GM21737 (cell line): ENCODE results near the gene CD4.

Source experiments
- ATAC-seq: cut with Tn5 transposase; IDR thresholded peaks from one replicate; pipeline ENCODE4 v1.9.1; 2021; ENCODE audit warnings: mild to moderate bottlenecking, moderate library complexity; ENCODE audit not compliant: unreplicated experiment

The CD4 gene

DNA sequence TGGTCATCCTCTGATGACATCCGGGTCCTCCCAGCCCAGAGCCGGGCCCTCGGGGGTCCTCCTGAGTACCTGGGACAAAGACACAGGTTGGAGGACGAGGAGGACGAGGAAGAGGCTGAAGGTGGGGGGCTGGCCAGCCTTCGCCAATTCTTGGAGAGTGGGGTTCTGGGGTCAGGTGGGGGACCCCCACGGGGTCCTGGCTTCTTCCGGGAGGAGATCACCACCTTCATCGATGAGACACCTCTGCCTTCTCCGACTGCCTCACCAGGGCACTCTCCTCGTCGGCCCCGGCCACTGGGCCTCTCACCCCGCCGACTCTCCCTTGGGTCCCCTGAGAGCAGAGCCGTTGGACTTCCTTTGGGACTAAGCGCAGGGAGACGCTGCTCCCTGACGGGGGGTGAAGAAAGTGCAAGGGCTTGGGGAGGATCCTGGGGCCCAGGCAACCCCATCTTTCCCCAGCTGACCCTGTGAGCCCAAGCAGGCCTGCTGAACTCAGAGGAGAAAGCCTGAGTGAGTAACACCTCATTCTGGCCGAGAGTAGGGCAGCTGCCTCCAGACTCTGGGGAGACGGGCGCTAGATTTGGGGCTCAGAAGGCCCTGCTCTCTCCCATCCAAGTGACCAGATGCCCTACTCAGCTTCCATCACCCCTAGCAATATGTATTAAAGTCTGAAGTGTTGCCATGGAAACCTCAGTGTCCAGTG, 37.6 kb downstream of the CD4 start:
- no peak for ATAC-seq

DNA sequence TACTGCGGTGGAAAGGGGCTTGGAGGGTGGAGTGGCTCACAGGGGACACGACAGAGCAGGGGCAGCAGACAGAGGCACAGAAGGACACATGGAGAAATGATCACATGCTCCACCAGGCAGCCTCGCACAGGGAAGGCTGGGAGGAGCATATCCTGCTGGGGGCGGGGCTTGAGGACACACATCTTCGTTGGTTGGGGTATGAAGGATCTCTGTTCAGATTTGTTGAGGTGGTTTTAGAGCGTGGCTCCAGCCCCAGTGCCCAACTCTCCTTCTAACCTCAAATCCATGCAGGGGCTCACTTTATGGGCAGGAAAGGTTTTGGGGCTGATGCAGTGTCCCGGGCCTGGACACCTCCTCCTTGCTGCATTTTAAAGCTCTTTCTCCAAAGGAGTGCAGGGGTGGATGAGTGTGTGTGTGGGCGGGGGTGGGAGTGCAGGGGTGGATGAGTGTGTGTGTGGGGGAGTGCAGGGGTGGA, 38.1 kb downstream of the CD4 start:
- no peak for ATAC-seq

DNA sequence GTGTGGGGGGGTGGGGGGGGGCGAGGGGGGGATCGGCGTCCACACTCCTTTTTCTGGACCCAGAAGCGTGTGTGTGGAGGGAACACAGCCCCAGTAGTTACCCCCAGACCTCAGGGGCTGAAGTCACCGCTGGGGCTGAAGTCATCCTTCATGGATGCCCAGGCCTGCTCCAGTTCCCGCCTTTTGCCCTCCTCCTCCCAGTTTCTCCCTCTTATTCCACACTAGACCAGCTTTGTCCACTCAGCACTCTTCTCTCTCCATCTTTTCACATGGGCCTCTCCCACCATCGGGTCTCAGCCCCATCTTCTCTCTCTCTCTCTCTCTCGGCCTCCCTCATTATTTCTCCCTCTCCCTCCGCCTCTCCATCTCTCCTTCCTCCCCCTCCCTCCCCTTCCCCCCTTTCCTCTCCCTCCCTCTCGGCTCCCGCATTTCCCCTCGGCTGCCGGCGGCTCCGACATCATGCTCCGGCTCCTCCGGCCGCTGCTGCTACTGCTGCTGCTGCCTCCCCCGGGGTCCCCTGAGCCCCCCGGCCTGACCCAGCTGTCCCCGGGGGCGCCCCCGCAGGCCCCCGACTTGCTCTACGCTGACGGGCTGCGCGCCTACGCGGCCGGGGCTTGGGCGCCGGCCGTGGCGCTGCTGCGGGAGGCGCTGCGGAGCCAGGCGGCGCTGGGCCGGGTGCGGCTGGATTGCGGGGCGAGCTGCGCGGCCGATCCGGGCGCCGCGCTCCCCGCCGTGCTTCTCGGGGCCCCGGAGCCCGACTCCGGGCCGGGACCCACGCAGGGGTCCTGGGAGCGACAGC, 38.9 kb downstream of the CD4 start, which contains the start of gene P3H3:
P3H3 (plus strand) TSS at position 426 of the 799 bp plus-strand sequence; CDS start at position 460, 34 bp downstream.
- no peak for ATAC-seq

DNA sequence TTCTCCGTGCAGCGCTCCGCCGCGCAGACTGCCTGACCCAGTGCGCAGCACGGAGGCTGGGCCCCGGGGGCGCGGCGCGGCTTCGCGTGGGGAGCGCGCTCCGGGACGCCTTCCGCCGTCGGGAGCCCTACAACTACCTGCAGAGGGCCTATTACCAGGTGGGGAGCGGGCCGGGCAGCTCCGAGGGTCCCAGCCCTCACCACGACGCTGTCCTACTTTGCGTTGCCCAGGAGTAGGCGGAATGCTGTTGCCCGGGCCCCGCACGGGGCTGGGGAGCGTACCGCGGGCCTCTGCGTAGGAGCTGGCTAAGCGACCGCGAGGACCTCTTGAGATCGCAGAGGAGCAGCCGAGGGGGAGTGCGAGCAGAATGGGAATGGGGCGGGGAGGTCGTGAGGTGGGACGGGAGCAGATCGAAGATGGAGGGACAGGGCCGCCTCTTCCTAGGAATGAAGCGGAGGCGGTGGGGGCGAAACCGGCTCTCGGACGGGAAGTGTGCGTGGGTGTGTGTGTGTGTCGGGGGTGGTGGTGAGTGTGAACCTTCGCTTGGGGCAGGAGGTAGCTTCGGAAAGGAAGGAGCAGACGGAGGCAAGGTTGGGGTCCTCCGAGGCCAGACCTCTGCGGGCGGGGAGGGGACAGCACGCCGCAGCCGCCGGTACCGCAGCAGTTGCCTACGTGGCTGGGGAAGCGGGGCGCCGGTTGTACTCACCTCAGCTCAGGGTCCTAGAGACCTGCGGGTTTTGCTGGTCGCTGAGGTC, 39.6 kb downstream of the CD4 start:
- ATAC-seq: no peak

DNA sequence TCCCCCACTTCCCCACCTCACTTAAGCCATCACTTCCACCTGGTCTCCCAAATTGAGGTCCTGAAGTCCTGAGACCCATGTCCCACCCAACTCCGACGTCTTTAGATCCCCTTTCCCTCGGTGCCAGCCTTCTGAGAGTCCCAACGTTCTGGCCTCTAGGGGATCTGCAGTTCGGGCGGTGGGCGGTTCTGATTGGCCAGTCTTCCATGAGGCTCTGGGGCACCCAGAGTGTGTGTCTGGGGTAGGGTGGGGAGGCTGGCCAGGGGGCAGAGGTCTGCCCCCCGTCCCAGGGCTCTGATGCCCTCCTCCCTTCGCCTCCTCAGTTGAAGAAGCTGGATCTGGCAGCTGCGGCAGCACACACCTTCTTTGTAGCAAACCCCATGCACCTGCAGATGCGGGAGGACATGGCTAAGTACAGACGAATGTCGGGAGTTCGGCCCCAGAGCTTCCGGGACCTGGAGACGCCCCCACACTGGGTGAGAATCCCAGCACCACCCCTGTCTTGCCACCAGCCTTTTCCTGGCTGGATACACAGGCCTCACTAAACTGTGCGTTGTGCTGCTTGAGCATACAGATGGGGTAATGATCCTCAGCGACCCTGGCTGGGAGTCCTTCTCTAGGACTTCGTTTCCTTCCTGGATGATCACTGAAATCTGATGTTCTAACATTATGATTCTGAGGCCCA, 40.4 kb downstream of the CD4 start:
- ATAC-seq: no peak

DNA sequence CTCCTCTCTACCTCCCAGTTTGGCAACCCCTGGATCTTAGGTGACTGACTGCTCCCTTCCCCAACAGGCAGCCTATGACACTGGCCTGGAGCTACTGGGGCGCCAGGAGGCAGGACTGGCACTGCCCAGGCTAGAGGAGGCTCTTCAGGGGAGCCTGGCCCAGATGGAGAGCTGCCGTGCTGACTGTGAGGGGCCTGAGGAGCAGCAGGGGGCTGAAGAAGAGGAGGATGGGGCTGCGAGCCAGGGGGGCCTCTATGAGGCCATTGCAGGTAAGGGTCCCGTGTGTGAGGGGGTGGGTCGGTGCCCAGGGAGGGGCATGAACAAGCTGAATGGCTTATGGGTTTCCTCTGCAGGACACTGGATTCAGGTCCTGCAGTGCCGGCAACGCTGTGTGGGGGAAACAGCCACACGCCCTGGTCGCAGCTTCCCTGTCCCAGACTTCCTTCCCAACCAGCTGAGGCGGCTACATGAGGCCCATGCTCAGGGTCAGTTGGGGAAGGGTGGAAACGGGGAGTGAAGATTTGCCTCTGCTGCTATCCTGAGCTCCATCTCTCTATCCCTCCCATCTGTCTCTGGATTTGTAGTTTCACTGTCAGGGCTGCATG, 41.1 kb downstream of the CD4 start:
- ATAC-seq: no peak

DNA sequence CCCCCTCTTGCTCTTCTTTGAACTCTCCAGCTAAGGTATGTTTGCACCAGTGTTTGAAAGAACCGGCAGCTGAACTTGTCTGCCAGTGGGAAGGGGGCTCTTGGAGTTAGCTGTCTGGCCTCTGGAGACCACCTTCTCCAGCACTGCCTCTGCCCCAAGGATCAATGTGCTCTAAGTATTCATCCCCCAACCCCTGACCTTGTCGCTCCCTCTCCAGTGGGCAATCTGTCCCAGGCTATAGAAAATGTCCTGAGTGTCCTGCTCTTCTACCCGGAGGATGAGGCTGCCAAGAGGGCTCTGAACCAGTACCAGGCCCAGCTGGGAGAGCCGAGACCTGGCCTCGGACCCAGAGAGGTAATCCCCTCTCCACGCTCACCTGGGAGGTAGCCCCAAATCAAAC, 41.7 kb downstream of the CD4 start:
- no peak for ATAC-seq

DNA sequence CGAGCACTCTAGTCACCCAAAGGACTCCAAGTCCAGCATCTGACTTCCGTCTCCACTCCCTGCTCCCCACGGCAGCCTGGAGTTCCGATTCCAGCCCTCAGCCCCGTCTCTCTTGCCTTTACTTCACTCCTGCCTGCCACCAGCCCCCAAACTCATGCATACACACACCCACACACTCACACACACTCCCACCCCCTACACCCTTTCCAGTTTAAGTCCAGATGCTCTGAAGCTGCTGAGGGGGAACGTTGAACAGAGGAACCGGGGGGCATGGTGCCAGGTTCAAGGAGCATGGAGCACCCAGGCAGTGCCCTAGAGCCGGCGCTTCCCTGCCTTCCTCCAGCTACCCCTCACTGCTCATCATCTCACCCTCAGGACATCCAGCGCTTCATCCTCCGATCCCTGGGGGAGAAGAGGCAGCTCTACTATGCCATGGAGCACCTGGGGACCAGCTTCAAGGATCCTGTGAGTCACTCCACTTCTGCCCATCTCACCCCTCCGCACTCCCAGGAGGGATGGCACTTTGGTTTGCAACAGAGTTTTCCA, 42.2 kb downstream of the CD4 start:
- no peak for ATAC-seq

DNA sequence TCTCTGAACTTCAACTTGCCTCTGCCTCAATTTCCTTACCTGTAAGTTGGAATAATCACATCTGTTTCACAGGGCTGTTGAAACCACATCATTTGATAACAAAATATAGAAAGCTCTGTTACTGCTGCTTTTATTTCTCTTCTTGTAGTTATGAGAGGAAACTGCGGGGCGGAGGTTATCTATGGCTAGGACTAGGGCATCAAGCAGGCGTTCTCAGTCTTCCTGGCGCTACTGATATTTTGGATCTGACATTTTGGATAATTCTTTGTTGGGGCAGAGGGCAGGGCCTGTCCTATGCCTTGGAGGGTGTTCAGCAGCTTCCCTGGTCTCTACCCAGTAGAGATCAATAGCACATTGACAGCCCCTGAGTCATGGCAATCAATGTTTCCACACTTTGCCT, 42.8 kb downstream of the CD4 start:
- no peak for ATAC-seq

DNA sequence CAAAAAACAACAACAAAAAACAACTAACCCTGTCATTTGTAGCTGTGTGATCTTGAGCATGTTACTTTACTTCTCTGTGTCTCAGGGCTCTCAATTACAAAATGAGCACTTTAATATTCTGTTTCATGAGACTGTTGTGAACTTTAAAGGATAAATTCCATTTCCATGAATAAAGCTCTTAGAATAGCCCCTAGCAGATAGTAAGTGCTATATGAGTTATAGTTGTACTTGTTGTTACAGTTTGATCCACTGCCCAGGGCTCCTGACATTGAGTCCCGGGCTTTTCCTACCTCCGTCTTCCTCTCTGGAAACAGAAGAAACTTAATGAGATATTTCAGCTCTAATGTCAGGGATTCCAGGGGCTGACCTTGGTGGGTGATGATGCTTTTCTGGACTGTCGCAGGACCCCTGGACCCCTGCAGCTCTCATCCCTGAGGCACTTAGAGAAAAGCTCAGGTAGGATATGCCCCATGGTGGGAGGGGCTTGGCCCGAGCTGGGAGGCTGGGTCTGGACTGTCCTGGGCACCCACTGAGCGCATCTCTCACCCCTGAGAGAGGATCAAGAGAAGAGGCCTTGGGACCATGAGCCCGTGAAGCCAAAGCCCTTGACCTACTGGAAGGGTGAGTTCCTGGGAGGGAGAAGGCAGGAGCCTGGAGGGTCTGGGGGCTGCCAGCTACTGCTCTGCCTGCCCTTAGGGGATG, 44.0 kb downstream of the CD4 start:
- ATAC-seq: no peak

DNA sequence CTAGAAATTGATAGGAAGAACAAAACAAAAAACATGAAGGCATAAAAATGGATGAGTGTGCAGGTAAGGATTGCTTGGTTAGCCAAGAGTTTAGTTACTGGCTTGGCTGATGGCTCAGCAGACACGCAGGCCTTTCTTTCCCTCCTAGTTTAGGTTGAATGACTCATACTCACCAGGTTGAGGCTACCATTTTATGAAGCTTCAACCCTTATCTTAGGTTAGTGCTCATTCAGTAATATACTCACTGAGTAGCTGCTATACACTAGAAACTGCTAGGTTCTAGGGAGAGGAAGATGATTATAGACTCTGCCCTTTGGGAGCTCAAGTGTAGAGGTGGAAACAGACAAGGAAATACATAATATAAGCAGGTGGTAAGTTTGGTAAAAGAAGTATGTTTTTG, 44.9 kb downstream of the CD4 start:
- ATAC-seq: no peak

DNA sequence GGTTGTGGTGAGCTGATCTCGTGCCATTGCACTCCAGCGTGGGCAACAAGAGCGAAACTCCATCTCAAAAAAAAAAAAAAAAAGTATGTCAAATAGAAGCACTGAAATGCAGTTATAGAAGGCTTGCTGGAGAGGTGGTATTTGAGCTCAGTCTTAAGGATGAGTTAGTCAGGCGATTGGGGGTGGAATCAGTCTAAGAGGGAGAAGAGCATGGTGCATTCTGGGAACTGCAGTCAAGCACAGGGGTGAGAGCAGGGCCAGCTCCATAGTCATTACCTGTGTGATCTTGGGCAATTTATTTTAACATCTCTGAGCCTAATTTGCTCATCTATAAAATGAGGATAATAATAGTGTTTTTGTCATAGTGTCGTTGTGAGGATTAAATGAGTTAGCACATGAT, 45.5 kb downstream of the CD4 start:
- no peak for ATAC-seq

DNA sequence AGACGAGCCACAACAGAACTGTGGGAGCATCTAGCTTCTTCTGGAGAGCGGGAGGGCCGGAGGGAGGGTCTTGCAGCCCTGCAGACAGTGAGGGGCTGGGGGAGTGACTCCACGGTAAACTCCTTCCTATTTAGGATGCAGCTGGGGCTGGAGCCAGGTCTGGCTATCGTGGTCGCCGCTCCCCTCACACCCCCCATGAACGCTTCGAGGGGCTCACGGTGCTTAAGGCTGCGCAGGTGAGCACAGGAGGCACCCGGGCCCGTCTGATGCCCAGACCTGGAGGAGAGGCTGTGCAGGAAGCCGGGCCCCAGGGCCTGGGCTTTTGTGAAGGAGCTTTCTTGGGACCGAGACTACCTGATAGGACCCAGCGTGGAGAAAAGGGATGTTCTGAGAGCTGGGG, 47.5 kb downstream of the CD4 start:
- ATAC-seq: no peak

DNA sequence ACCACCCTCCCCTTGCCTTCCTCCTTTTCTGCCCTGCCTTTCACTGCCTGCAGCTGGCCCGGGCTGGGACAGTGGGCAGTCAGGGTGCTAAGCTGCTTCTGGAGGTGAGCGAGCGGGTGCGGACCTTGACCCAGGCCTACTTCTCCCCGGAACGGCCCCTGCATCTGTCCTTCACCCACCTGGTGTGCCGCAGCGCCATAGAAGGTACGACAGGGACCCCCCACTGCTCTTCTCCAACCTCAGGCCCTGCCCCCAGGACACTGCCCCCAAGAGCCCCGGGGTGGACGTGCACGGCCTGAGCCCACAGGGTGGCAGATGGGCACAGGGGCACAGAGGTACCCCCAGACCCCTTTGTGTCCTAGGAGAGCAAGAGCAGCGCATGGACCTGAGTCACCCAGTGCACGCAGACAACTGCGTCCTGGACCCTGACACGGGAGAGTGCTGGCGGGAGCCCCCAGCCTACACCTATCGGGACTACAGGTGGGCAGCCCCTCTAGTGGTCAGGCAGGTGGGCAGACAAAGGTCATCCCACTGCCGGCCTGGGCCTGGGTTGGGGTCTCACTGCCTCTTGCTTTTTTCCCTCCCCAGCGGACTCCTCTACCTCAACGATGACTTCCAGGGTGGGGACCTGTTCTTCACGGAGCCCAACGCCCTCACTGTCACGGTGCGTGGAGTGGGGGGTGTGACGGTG, 48.2 kb downstream of the CD4 start:
- ATAC-seq: no peak

DNA sequence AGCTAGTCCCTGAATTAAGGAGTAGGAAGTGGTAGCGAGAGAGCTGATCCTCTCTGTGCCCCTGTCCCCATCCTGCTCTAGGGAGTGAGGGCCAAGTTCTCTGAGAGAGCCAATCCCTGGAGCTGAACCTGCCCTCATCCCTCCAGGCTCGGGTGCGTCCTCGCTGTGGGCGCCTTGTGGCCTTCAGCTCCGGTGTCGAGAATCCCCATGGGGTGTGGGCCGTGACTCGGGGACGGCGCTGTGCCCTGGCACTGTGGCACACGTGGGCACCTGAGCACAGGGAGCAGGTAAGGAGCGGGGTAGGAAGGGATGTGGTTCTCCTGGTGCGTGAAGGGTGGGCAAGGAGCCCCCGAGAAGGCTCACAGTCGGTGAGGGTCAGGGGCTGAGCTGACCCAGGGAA, 49.5 kb downstream of the CD4 start:
- ATAC-seq: no peak

DNA sequence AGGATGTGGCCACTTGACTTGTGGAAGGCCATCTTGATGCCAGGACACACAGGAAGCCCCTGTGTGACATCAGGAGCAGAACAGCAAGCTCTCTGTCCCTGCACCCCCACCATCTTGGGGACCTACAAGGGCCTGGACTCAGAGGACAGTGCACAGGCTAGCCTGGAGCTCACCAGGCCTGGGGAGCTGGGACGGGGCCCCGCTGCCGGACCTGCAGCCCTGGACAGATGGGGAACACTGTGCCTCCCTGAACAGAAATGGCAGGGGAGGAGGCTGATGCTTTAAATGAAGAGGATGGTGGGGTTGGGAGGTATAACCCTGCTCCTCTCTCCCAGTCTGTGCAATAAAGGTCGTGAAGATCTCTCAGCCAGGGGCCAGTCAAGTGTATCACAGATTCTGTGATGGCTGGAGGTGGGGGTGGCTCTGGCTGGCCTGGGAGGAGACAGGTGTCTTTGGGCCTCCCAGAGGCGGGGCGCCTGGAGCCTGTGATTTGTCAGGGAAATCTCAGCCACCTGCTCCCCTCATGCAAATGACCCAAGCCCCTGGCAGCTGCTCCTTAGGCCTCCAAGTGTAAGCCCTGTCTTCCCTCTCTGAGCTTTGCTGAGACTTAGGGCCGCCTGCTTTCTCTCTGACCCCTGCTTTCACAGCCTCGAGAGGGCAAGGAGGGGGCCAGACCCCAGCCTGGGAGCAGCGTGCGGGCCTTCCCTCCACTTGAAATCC, 50.3 kb downstream of the CD4 start:
- peak; percentile 62 for ATAC-seq

DNA sequence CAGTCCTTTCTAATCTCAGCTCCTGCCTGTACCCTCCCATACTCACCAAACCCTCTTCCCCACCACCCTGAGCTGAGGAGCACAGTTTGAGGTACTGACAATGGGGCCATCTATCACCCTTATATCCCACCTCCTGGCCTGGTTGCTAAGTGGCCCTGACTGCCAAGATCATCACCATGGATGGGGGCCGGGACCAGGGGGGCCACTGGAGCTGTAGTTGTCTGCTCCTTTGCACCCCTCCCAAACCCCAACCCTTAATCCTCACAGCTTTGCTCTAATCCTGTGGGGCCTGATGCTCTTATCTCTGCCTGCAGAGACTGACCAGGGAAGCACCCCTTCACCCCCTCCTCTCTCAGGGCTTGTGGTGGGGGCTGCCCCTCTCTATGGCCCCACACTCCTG, 51.0 kb downstream of the CD4 start:
- no peak for ATAC-seq

DNA sequence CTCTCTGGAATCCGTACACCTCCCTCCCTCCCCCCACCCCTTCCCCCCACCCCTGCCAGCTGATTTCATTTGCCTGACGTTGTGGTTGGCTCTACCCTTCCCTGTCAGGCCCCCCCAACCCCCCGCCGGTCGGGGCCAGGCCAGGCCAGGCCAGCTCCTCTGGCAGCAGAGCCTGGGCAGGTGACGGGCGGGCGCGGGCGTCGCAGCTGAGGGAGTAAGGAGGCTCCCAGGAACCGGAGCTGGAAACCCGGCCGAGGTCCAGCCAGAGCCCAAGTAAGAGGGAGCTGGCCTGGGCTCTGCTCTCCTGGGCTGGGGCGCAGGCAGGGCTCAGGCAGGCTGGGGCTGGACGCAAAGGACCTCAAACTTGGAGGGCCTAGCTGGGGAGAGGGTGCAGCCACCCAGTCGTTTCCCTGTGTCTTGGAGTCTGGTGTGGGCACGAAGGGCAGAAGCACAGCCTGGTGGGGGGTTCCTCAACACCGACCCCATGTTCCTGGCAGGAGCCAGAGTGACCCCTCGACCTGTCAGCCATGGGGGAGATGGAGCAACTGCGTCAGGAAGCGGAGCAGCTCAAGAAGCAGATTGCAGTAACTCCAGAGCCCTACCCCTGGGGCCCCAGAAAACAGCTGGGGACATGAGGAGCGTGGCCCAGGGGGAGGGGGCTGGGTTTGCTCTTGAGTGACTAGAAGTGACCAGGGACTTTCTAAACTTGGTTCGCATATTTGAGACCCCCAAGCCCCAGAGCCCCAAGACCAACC, 51.6 kb downstream of the CD4 start, which contains the start of gene GNB3:
GNB3 (plus strand) TSS at position 165 of the 755 bp plus-strand sequence; CDS start at position 528, 363 bp downstream.
- ATAC-seq: no peak
